PFSK-1 (cell line): Measurements from ENCODE around the gene HAUS5.

Experiments used
- POLR2AphosphoS5 ChIP-seq: IDR thresholded peaks from 2 replicates; pipeline ENCODE4 v1.6.1; 2012; ENCODE audit warnings: low read depth, mild to moderate bottlenecking, control low read depth, low read length, moderate library complexity
- REST ChIP-seq, 2 experiments: IDR thresholded peaks; 2 replicates each; pipeline versions ENCODE4 v1.6.1 to v1.8.0; 2011 to 2012; ENCODE audit warnings: low read depth in 2 of 2, low read length in 2 of 2, control low read depth in 1 of 2, inconsistent platforms in 1 of 2, mild to moderate bottlenecking in 1 of 2, moderate library complexity in 1 of 2; ENCODE audit not compliant: insufficient read depth in 1 of 2
- TAF1 ChIP-seq: IDR thresholded peaks from 2 replicates; pipeline ENCODE4 v1.6.1; 2012; ENCODE audit warnings: low read length, control low read depth, borderline replicate concordance; ENCODE audit not compliant: insufficient read depth

GRCh38 chr19:35639863-35640262 lies 27.3 kb downstream of the HAUS5 start:
- TF ChIP-seq POLR2AphosphoS5 (no peak), REST (IDR thresholded peaks at IDR 0.05; ENCODE audit: insufficient read depth in 1 of 2, low read depth in 2 of 2, low read length in 2 of 2) (no peak), TAF1 (no peak)
